Right renal pelvis (tissue), 4 donors: ENCODE measurements around the gene MYLIP. TPM values are rescaled to one million over a fixed set of nuclear protein-coding genes. Genes with fewer than 3 reads are reported as not detected.

ENCODE experiments used
- DNase-seq, 4 donors: peaks; one replicate each; pipeline ENCODE4 v3.0.0-alpha.2; 2013; ENCODE audit warnings: low read depth in 4 of 4, low spot score in 3 of 4, missing footprints in 1 of 4
- polyA plus RNA-seq, 4 donors: library from polyadenylated mRNA; unstranded; fragments of 120-200 nt; gene quantifications; one replicate each; pipeline ENCODE4 v1.2.1, GENCODE V29; 2013; ENCODE audit not compliant: insufficient read length in 4 of 4

MYLIP gene
- polyA plus RNA-seq, 4 donors, result 43.3 to 60.1 (median 54.9) TPM

DNA sequence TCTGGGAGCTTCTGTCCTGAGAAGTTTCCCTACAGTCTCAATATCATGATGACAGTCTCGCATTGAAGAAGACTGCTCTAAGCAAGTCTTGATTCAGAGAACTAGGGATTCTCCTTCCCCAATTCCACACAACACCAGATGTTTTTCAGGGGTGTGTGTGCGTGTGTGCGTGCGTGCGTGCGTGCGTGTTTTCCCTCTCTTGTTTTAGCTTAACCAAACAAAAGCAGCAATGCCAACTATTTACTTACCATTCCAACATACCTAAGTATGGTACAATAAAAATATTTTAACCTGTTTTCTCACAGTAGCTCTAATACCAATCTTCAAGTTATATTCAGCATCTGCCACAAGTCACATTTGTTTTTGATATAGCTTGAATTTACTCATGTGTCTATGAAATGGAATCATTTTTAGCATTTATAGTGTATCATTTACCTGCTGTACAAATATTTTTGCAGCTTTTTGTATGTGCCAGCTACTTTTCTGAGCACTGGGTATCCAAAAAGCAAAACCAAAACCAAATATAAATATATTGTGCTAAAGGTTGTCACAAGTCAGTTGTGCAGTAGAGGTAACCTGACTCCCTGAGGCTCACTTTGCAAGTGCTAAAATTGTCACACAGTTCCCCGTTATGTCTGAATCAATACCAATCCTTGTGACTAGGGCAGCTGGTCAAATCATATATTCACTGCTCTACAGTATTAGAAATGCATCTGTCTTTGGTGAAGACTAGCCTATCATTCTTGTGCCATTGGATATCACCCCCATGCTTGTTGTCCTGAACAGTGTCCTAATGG is 21.7 kb upstream of the MYLIP start:
- no peak for DNase-seq

DNA sequence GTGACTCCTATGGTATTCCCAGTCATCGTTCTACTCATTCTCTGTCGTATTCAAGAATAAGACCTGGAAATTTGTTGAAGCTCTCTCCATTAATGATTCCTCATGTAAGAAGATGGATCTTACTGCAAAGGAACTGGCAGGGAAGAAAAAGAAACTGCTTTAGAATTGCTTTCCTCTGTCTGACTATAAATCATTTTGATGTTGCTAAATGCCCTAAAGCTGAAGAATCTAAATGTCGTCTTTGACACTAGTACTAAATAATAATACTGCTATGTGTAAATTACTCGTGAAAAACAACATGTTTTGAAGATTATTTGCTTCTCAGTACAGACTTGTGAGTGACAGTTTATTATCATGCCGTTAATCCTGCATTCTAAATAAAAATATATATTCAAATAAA is 20.5 kb upstream of the MYLIP start:
- no peak for DNase-seq

DNA sequence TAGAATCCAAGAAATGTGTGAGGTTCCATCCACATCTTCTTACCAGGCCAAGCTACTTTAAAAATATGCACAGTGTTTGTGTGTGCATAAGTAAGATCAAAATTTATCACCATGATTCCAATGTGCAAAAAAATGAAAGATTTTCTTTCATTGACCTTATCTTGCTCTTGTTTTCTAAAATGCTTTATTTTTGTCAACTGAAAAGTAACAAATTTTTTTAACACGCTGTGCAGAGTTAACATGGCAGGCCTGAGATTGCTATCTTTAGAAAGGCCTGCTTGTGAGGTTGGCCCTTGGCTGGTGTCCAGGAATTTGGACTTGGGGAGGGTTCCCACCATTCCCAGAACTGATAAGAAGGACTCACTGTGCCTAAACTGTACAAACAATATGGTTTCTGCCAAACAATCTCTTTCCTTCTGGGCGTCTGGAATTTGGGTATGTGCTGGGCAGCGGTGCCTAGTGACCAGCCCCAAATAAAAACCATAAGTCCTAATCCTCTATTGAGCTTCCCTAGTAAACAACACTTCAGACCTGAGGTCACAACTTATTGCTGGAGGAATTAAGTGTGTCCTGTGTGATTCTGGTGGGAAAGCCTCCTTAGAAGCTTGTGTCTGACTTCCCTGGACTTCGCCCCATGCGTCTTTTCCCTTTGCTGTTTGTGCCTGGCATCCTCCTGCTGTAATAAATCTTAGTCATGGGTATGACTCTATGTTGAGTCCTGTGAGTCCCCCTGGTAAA is 19.8 kb upstream of the MYLIP start:
- no peak for DNase-seq

DNA sequence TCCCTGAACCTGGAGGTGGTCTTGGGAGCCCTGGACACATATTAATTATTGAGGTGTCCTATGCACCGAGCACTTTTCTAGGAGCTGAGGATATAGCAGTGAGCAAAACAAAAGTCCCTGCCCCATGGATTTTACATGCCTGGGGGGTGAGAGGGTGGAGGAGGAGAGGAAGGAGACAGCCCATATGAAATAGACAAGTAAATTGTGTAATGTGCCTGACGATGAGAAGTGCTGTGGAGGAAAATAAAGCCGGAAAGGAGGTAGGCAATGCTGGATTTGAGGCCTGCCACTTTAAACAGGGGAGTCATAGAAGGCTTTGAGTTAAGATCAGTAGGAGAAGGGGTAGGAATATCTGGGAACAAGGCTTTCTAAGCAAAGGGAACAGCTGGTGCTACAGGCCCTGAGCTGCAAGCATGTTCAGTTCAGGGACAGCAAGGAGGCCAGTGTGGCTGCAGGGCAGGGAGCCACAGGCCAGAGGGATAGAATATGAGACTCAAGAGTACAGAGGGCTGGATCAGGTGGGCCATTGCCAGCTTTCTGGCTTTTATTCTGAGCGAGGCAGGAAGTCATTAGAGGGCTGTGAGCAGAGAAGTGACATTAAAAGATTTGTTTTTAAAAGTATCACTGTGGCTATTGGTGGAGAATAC is 19.1 kb upstream of the MYLIP start:
- DNase-seq, result no peak

DNA sequence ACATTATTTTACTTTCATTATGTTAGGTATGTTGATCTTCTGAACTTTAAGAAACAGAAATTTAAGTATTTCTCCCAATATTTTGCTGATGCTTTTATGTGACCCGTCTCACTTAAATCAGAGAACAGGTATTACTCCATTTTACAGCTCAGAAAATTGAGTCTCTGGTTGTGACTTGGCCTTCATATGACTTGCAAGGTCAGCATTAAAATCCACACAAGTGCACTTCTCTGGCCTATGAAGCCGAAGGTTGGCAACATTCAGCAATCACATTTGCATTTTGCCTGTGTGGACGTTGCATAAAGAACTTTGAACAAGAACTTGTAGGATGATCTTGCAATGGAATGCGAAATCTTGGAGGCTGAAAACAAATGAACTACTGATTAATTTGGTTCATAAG is 10.1 kb upstream of the MYLIP start:
- no peak for DNase-seq

DNA sequence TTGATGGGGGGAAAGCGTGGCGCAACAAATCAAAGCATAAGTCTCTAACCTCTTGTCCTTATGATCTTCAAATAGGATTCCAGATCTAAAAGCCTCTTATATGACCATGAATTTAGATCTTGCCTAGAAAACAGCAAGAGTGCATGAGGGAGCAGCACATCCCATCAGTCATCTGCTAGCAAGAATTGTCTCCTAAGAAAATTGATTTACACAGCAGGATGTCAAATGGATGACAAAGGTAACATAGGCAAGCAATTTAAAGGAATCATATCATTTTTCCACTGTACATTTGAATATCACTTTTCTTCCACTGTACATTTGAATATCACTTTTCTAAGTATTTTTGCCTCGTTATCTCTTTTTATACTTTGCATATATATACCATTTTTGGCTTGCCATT is 7.5 kb upstream of the MYLIP start:
- no peak for DNase-seq

DNA sequence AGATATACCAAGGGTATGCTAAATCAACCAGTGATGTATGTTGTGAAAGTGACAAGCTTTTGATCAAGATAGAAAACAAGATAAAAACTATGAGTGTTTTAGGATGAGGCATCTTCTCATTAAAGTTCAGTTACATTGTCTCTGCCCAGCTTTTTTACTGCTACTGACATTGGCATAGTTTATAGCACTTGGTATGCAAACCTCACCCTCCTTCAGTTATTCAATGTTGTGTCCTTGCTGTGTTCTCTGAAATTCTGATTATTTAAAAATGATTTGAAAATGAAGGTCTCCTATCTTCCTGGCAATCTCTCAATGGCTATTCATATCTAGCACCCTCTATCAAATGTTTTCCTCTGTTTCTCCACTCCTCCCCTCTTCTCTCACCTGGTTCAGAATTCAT is 6.7 kb upstream of the MYLIP start:
- no peak for DNase-seq

DNA sequence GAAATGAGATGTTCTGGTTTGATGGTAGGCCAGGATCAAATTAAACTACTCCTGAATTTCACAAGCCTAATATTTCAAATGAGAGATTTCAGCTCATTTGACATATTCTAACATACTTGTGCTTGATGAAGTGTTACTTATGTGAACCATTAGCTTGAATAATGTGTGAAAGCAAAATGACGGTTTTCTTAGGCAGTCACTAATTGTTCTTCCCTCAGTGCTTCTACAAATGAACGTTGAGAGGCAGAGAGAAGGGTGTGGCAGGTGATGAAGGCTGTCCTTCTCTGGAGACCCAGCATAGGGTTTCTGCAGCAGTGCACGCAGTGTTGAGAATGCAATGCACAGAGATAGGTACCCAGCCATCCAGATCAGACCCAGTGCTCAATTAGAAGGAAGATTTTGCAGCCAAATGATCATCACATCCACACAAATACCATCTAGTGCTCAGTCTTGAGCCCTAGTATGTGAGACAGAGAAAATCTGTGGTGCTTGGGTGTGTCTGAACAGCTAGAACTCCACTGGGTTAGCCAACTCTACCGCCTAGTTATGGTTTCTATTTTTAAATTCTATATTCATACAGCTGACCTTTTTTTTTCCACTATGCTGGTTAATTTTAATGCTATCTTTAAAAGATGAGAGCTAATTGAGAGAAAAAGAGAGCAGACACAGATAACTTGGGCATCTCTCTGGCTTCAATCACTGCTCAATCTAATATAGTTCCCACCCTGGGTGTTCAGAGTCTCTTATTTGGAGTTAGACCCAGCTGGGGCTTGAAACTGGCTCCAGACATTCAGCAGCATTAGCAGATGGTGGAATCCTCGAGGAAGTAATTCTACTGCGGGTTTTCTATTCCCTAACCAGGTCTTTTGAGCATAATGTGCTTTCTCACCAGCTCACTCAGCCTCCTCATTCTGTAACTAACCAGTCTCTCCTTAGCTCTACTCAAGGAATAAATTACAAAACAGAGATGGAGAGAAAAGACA is 4.4 kb upstream of the MYLIP start:
- no peak for DNase-seq

DNA sequence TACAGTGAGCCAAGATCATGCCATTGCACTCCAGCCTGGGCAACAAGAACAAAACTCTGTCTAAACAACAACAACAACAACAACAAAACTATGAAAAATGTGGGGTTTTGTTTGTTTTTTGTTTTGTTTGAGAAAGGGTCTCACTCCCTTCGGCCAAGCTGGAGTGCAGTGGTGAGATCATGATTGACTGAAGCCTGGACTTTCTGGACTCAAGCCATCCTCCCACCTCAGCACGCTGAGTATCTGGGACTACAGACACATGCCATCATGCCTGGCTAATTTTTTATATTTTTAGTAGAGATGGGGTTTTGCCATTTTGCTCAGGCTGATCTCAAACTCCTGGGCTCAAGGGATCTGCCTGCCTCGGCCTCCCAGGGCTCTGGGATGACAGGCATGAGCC is 2.8 kb upstream of the MYLIP start:
- no peak for DNase-seq

DNA sequence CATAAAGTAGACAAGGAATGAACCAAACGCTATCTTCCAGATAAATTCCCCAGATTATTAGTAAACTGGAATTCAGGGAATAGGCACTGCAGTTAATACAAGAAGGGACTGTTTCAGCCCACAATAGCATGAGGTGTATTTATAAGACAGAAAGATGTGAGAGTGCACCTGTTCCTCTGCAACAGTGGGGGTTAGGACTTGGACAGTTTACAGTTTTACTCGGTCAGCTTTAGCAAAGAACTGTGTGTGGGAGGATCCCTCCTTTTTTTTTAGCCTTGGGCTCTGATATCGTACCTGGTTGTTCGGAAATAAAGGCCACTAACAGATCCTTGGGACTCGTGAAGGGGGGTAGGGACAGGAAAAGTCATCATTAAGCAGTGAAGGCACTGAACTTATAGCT is 2.0 kb upstream of the MYLIP start:
- DNase-seq, result no peak

DNA sequence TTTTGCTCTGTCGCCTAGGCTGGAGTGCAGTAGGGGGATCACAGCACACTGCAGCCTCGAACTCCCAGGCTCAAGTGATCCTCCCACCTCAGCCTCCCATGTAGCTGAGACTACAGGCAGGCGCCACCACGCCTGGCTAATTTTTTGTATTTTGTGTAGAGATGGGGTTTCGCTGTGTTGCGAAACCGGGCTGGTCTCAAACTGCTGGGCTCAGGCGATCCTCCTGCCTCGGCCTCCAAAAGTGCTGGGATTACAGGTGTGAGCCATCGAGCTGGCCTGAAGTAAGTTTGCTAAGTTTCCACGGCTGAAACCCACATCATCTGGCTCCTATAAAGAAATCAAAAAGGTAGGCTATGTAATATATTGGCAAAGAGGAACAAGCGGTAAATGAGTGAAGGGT is 1.4 kb upstream of the MYLIP start:
- no peak for DNase-seq

DNA sequence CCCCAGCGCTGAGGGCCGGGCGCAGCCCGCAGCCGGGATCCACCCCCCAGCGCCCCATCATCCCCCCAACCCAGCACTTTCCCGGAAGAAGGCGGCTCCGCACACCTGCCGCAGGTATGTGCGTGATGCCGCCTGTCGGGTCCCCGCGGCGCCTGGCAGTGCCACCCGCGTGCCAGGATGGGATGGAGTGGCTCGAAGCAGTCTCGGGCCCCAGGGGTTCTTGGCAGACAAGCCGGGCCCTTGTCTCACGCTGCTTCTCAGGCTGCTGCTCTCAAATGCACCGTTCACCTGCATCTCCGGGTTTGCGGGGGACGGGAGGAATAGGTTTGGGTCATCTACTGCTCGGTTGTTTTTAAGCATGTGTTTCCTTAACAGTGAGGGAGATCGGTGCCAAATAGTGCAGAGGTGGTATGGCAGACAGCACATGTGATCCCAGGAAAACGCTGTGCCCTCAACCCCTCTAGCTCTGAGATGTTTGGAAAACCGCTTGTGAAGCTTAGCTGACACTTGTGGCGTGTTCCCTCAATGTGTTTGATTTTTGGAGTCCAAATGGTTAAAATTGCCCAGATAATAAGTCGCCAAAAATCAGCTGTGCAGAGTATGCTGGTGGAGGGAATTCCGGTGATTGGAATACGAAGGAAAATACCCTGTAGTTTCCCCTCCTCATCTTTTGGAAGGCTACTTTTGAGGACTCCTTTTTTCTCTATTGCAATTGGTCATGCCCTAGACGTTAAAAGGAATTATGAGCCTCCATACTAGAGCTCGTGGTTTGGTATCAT is 926 bp downstream of the MYLIP start:
- DNase-seq, result peak in 3 of 4 donors; percentile 20 to 30 (median 20)

DNA sequence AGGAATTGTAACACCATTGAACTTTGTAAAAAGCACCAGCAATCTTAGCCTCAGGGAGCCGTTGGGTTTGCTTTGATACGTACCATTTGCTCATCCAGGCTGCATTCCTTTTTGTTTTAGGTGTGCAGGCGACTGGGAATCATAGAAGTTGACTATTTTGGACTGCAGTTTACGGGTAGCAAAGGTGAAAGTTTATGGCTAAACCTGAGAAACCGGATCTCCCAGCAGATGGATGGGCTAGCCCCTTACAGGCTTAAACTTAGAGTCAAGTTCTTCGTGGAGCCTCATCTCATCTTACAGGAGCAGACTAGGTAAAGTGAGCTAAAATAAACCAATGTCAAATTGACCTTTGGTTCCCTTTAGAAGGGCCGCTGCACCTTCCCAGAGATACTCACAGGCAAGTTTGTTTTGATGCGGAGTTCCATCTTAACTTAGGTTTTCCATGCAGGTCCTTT is 1.6 kb downstream of the MYLIP start:
- DNase-seq, result peak in 3 of 4 donors; percentile 42 to 57 (median 44)

DNA sequence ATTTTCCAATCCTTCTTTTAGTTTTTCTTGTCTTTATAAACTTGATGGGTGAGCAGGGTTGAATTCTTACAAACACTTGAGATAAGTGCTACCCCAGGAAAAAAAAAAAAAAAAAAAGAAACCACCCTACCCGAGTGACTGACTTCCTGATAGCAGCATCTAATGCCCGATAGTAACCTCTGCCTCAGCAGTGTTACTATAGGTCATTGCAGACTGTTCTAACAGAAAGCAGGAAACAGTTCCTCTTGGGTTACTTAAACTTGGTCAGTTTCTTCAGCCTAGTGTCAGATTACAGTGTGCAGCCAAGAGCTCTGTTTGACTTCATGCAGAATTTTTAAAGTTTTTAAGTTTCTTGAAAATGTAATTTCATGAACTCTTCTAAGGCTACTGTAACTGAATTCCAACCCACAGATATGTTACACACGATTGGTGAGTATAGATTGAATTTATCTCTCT is 2.1 kb downstream of the MYLIP start:
- peak; percentile 67 to 78 (median 74) for DNase-seq

DNA sequence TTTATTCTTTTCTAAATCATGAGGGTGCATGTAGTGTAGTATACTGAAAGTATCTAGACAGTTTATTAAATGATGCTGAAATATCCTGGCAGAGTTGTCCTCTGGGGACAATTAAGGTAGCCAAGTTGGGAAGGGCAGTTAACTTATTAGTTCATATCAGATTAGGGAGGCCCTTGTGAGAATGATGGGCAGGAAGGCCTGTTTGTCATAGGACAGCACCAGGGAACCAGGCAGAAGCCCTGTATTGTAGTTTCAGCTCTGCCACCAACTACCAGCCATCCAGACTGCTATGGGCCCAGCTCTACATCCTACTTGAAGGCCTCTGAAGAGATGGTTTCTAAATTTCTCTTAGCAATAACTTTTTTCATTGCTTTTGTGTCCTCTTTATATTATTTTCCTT is 4.0 kb downstream of the MYLIP start:
- DNase-seq, result no peak

DNA sequence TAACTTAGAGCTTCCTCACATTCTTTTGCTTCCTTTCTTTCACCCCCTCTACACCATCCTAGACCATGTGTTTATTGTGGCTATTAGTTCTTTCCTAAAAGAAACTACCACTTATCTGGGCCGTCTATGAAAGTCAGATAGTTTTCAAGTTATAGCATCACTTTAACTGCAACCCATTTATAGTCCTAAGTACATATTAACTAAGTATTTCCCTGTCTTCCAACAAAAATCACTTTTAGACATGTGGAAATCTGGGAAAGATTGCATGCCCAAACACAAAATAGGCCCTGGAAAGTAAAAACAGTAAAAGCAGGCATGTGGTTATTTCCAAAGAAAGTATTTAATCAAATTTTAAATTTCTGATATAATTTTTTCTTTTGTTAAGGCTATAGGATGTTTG is 5.5 kb downstream of the MYLIP start:
- DNase-seq, result no peak

DNA sequence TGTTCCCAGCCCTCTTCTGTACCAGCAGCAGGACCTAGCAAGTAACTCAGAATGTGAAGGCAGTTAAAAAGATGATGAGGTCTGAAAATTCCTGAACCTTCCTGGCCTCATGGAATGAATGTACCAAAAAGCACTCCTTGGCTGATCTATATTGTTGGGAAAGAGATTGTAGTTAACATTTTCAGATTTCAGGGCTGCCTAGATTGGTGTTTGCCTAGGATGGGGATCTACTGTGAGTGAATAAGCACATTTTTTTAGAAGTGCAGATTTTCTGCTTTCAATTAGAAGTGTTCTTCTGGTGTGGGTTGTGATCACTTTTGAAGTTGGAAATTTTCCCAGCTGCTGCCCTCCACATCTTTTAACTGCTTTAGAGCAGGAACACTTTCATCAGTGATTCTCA is 6.2 kb downstream of the MYLIP start:
- DNase-seq, result no peak

DNA sequence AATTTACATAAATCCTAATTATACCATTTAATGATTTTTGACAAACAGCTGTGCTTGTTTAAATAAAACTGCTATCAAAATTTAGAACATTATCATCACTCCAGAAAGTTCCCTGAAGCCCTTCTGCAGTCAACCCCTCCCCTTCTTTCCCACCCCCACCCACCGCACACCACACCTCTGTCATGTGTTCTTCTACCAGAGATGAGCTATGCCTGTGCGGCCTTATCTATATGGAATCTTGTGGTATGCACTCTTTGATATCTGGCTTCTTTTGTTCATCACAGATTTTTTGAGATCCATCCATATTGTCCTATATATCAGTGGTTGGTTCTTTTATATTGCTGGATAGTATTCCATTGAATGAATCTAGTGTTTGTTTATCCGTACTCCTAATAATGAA is 7.2 kb downstream of the MYLIP start:
- DNase-seq, result no peak

DNA sequence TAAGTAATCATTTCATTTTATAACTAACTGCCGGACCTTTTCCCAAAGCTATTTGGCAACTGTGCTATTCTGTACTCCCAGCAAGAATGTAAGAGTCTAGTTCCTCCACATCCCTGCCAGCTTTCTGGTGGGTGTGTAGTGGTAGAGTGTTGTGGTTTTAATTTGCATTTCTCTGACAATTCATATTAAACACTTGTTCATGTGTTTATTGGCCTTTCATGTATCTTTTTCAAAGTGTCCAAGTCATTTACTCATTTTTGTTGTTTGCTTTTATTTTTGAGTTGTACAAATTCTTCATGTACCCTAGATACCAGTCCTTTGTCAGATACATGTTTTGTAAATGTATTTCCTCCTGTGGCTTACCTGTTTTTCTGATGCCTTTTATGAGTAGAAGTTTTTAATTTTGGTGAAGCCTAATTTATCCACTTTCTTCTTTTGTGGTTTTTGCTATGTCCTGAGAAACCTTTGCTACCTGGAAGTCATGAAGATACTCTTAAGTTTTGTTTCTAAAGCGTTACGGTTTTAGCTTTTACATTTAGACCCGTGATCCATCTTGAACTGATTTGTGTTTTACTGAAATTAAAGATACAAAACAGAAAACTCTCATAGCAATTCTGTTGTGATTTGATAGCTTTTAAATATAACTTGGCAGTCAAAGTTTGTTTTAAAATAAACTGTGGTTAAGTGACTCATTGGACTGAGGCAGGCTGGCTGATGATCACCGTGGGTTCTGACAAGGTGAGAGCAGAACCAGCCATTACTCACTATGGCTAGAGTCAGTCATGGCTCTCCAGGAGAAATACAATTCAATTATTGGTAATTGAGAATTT is 8.0 kb downstream of the MYLIP start:
- no peak for DNase-seq
